ENCODE results near the gene ADAM12.

The ADAM12 gene

GRCh38 chr10:126045861-126046260, 342.4 kb downstream of the ADAM12 start:
- TF ChIP-seq CTCF (IDR thresholded peaks at IDR 0.05; ENCODE audit: control insufficient read depth, extremely low read depth, insufficient read depth), result no peak
- H3K4me3 ChIP-seq (ENCODE audit: low read depth, low read length), result no peak overlapping the region
- no peak for DNase-seq (ENCODE audit: low read depth)

- H3K4me3 ChIP-seq (ENCODE audit: low read depth, low read length), result no peak overlapping the region
- no peak for DNase-seq (ENCODE audit: low read depth)
- TF ChIP-seq CTCF (IDR thresholded peaks at IDR 0.05; ENCODE audit: control insufficient read depth, extremely low read depth, insufficient read depth), result no peak
Observed at GRCh38 chr10:126043389-126043788, 344.9 kb downstream of the ADAM12 start.

- no peak for DNase-seq (ENCODE audit: low read depth)
- H3K4me3 ChIP-seq (ENCODE audit: low read depth, low read length), result no peak overlapping the region
- TF ChIP-seq CTCF (IDR thresholded peaks at IDR 0.05; ENCODE audit: control insufficient read depth, extremely low read depth, insufficient read depth), result no peak
Observed at GRCh38 chr10:126042906-126043305, 345.4 kb downstream of the ADAM12 start.

GRCh38 chr10:126042354-126042753, 345.9 kb downstream of the ADAM12 start:
- DNase-seq (ENCODE audit: low read depth), result no peak
- TF ChIP-seq CTCF (IDR thresholded peaks at IDR 0.05; ENCODE audit: control insufficient read depth, extremely low read depth, insufficient read depth), result no peak
- no peak overlapping the region for H3K4me3 ChIP-seq (ENCODE audit: low read depth, low read length)

GRCh38 chr10:126041804-126042231, 346.5 kb downstream of the ADAM12 start:
- H3K4me3 ChIP-seq (ENCODE audit: low read depth, low read length), result no peak overlapping the region
- DNase-seq (ENCODE audit: low read depth), result no peak
- TF ChIP-seq CTCF (IDR thresholded peaks at IDR 0.05; ENCODE audit: control insufficient read depth, extremely low read depth, insufficient read depth), result no peak

- DNase-seq (ENCODE audit: low read depth), result no peak
- no peak for TF ChIP-seq CTCF (IDR thresholded peaks at IDR 0.05; ENCODE audit: control insufficient read depth, extremely low read depth, insufficient read depth)
- no peak overlapping the region for H3K4me3 ChIP-seq (ENCODE audit: low read depth, low read length)
Observed at GRCh38 chr10:126041117-126041516, 347.2 kb downstream of the ADAM12 start.

GRCh38 chr10:126037946-126038345, 350.3 kb downstream of the ADAM12 start:
- no peak overlapping the region for H3K4me3 ChIP-seq (ENCODE audit: low read depth, low read length)
- no peak for TF ChIP-seq CTCF (IDR thresholded peaks at IDR 0.05; ENCODE audit: control insufficient read depth, extremely low read depth, insufficient read depth)
- no peak for DNase-seq (ENCODE audit: low read depth)

Measured in LNCaP clone FGC (cell line).